Measurements from ENCODE around the gene MAPKAP1. TPM values are rescaled to one million over a fixed set of nuclear protein-coding genes. Genes with fewer than 3 reads are reported as not detected.

The MAPKAP1 gene
- polyA plus RNA-seq, 1 donor (not counting 4 experiments of a cell fraction or from before 2014, with no cell fraction given): 129 TPM

GRCh38 chr9:125406810-125407087, 300.3 kb downstream of the MAPKAP1 start:
- H3K9me1 ChIP-seq (ENCODE audit: control insufficient read depth, extremely low read depth, insufficient read depth, low read length): no peaks in the 10 kb centered on the region
- H3K4me2 ChIP-seq (ENCODE audit: control insufficient read depth, extremely low read depth, insufficient read depth, low read depth, low read length): no peak overlapping the region
- dilution Hi-C loops (cut with MboI; ENCODE audit: extremely low pct_ligation_motif_present, low sequenced_read_pairs): no loop called here
- H3K79me2 ChIP-seq (ENCODE audit: control insufficient read depth, insufficient read depth, low read length): no peaks in the 10 kb centered on the region
- no peaks in the 10 kb centered on the region for H4K20me1 ChIP-seq (ENCODE audit: control insufficient read depth, extremely low read depth, insufficient read depth, low read length)
- no peaks in the 10 kb centered on the region for H3K9me3 ChIP-seq (ENCODE audit: control insufficient read depth, low read depth, low read length)
- no peak overlapping the region for H3K9ac ChIP-seq (ENCODE audit: control insufficient read depth, extremely low read depth, insufficient read depth, low read length)
- no peaks in the 10 kb centered on the region for H3K36me3 ChIP-seq (ENCODE audit: control insufficient read depth in 2 of 2, extremely low read depth in 1 of 2, insufficient read depth in 2 of 2, low read length in 2 of 2)
- H3K4me1 ChIP-seq (ENCODE audit: control insufficient read depth, extremely low read depth, insufficient read depth, low read length): peaks cover 10% of the 10 kb centered on the region
- TF ChIP-seq, protein P1, sequence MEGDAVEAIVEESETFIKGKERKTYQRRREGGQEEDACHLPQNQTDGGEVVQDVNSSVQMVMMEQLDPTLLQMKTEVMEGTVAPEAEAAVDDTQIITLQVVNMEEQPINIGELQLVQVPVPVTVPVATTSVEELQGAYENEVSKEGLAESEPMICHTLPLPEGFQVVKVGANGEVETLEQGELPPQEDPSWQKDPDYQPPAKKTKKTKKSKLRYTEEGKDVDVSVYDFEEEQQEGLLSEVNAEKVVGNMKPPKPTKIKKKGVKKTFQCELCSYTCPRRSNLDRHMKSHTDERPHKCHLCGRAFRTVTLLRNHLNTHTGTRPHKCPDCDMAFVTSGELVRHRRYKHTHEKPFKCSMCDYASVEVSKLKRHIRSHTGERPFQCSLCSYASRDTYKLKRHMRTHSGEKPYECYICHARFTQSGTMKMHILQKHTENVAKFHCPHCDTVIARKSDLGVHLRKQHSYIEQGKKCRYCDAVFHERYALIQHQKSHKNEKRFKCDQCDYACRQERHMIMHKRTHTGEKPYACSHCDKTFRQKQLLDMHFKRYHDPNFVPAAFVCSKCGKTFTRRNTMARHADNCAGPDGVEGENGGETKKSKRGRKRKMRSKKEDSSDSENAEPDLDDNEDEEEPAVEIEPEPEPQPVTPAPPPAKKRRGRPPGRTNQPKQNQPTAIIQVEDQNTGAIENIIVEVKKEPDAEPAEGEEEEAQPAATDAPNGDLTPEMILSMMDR (optimal IDR thresholded peaks at IDR 0.05 in 1 of 3, IDR thresholded peaks at IDR 0.05 in 1 of 3, conservative IDR thresholded peaks at IDR 0.05 in 1 of 3; ENCODE audit: extremely low read depth in 1 of 3, insufficient read depth in 2 of 3, low read length in 3 of 3): no peak
- no peak for TF ChIP-seq EZH2 (IDR thresholded peaks at IDR 0.05; ENCODE audit: low read length)
- H3K27ac ChIP-seq (ENCODE audit: control insufficient read depth, insufficient read depth, low read length): no peak overlapping the region
- FAIRE-seq (no peak), DNase-seq (ENCODE audit: low read depth, low spot score) (no peak)
- H3K4me3 ChIP-seq (ENCODE audit: control insufficient read depth in 2 of 3, extremely low read depth in 1 of 3, insufficient read depth in 2 of 3, low read depth in 1 of 3, low read length in 3 of 3): no peak overlapping the region
- no peaks in the 10 kb centered on the region for H3K27me3 ChIP-seq (ENCODE audit: control insufficient read depth, extremely low read depth, insufficient read depth, low read length)
- no peak overlapping the region for H2AFZ ChIP-seq (ENCODE audit: control insufficient read depth, low read length)

GRCh38 chr9:125405938-125406809, 300.8 kb downstream of the MAPKAP1 start:
- Histone ChIP-seq H3K4me2 (ENCODE audit: control insufficient read depth, extremely low read depth, insufficient read depth, low read depth, low read length) (no peak overlapping the region), H3K27me3 (ENCODE audit: control insufficient read depth, extremely low read depth, insufficient read depth, low read length) (no peaks in the 10 kb centered on the region), H3K9me3 (ENCODE audit: control insufficient read depth, low read depth, low read length) (no peaks in the 10 kb centered on the region), H3K4me1 (ENCODE audit: control insufficient read depth, extremely low read depth, insufficient read depth, low read length) (peaks cover 10% of the 10 kb centered on the region), H3K9ac (ENCODE audit: control insufficient read depth, extremely low read depth, insufficient read depth, low read length) (no peak overlapping the region), H4K20me1 (ENCODE audit: control insufficient read depth, extremely low read depth, insufficient read depth, low read length) (no peaks in the 10 kb centered on the region), H3K27ac (ENCODE audit: control insufficient read depth, insufficient read depth, low read length) (no peak overlapping the region), H3K4me3 (ENCODE audit: control insufficient read depth in 2 of 3, extremely low read depth in 1 of 3, insufficient read depth in 2 of 3, low read depth in 1 of 3, low read length in 3 of 3) (no peak overlapping the region), H3K79me2 (ENCODE audit: control insufficient read depth, insufficient read depth, low read length) (no peaks in the 10 kb centered on the region), H3K36me3 (ENCODE audit: control insufficient read depth in 2 of 2, extremely low read depth in 1 of 2, insufficient read depth in 2 of 2, low read length in 2 of 2) (no peaks in the 10 kb centered on the region), H2AFZ (ENCODE audit: control insufficient read depth, low read length) (no peak overlapping the region), H3K9me1 (ENCODE audit: control insufficient read depth, extremely low read depth, insufficient read depth, low read length) (no peaks in the 10 kb centered on the region)
- DNase-seq (ENCODE audit: low read depth, low spot score): no peak
- no peak for FAIRE-seq
- dilution Hi-C loops (cut with MboI; ENCODE audit: extremely low pct_ligation_motif_present, low sequenced_read_pairs): no loop called here
- TF ChIP-seq, protein P1 (optimal IDR thresholded peaks at IDR 0.05 in 1 of 3, IDR thresholded peaks at IDR 0.05 in 1 of 3, conservative IDR thresholded peaks at IDR 0.05 in 1 of 3; ENCODE audit: extremely low read depth in 1 of 3, insufficient read depth in 2 of 3, low read length in 3 of 3): no peak
- TF ChIP-seq EZH2 (IDR thresholded peaks at IDR 0.05; ENCODE audit: low read length): no peak

All from keratinocyte (primary cell).